Kidney (tissue), 14 donors: Measurements from ENCODE around the gene CUX1. TPM values are rescaled to one million over a fixed set of nuclear protein-coding genes. Genes with fewer than 3 reads are reported as not detected.

Experiments
- DNase-seq, 5 donors: peaks; one replicate each; pipeline ENCODE4 v3.0.0-alpha.2; 2013 to 2020
- FAIRE-seq: peaks from 2 replicates; lab custom pipeline; 2012; peaks lifted over from hg19 to GRCh38; lab: Jason Lieb, UNC
- H3K27ac ChIP-seq, 2 donors: one replicate each; pipeline ENCODE4 v1.7.0; 2013; ENCODE audit warnings: low read depth in 2 of 2, low read length in 2 of 2, inconsistent platforms in 1 of 2
- H3K27me3 ChIP-seq: one replicate; pipeline ENCODE4 v1.7.1; 2013; ENCODE audit warnings: low read length, inconsistent platforms; ENCODE audit not compliant: control insufficient read depth, insufficient read depth
- H3K36me3 ChIP-seq, 3 donors: one replicate each; pipeline versions ENCODE4 v1.7.0 to v1.7.1; 2013; ENCODE audit warnings: low read length in 3 of 3, control low read depth in 1 of 3, inconsistent platforms in 1 of 3; ENCODE audit not compliant: insufficient read depth in 3 of 3, control insufficient read depth in 2 of 3
- H3K4me1 ChIP-seq, 3 donors: one replicate each; pipeline versions ENCODE4 v1.7.0 to v1.7.1; 2013; ENCODE audit warnings: low read length in 3 of 3, inconsistent platforms in 1 of 3, low read depth in 1 of 3; ENCODE audit not compliant: control insufficient read depth in 2 of 3, insufficient read depth in 2 of 3
- H3K4me3 ChIP-seq, 3 donors: one replicate each; pipeline versions ENCODE4 v1.7.0 to v1.8.1; 2013; ENCODE audit warnings: low read length in 3 of 3, control low read depth in 1 of 3, inconsistent platforms in 1 of 3
- H3K9ac ChIP-seq, 3 donors: one replicate each; pipeline versions ENCODE4 v1.7.0 to v1.7.1; 2013; ENCODE audit warnings: low read length in 3 of 3, control low read depth in 1 of 3, inconsistent platforms in 1 of 3
- H3K9me3 ChIP-seq, 3 donors: one replicate each; pipeline versions ENCODE4 v1.7.0 to v1.7.1; 2013; ENCODE audit warnings: low read length in 3 of 3, control low read depth in 1 of 3, inconsistent platforms in 1 of 3; ENCODE audit not compliant: control insufficient read depth in 2 of 3, insufficient read depth in 1 of 3
- intact Hi-C: fragments of 100-400 bp; cut with DNase I; formaldehyde crosslinking; loops from one replicate; pipeline ENCODE4 v1.11.1; 2022
- polyA plus RNA-seq: library from polyadenylated mRNA; stranded (reverse); fragments of 350-450 nt; fragmentation: Illumina TruSeq; extraction: RNeasy Lipid Tissue Mini Kit (QIAGEN cat#74804); gene quantifications from one replicate; pipeline ENCODE4 v1.2.3, GENCODE V29; 2014; ENCODE audit warnings: low read depth, low replicate concordance; ENCODE audit not compliant: insufficient read depth
- total RNA-seq: library from RNA; stranded (reverse); fragmentation: NEBNext Ultra II Directional; extraction: Animal tissue kit (Norgen Biotek cat#: 25700); gene quantifications from one replicate; pipeline ENCODE4 v1.2.1, GENCODE V29; 2021
- TF ChIP-seq, protein P1 (sequence below): IDR thresholded peaks from 3 replicates; pipeline ENCODE4 v1.5.1; 2012; ENCODE audit warnings: mild to moderate bottlenecking, moderate library complexity, borderline replicate concordance; ENCODE audit not compliant: insufficient read depth; ENCODE audit errors: extremely low read depth
- donor health status: control.
- donor health status: control.
- donor health status: control.
- donor health status: control.
- donor health status: control.
- donor health status: DM: yes; HTN: yes; CAD: no.
- donor health status: Normal renal cell carcinoma (clear cell type).

CUX1 gene
- total and polyA plus RNA-seq, 2 donors from 2014 or later, result 71.4 to 126 TPM

GRCh38 chr7:102096706-102097427 lies 279.4 kb downstream of the CUX1 start:
- TF ChIP-seq, protein P1, sequence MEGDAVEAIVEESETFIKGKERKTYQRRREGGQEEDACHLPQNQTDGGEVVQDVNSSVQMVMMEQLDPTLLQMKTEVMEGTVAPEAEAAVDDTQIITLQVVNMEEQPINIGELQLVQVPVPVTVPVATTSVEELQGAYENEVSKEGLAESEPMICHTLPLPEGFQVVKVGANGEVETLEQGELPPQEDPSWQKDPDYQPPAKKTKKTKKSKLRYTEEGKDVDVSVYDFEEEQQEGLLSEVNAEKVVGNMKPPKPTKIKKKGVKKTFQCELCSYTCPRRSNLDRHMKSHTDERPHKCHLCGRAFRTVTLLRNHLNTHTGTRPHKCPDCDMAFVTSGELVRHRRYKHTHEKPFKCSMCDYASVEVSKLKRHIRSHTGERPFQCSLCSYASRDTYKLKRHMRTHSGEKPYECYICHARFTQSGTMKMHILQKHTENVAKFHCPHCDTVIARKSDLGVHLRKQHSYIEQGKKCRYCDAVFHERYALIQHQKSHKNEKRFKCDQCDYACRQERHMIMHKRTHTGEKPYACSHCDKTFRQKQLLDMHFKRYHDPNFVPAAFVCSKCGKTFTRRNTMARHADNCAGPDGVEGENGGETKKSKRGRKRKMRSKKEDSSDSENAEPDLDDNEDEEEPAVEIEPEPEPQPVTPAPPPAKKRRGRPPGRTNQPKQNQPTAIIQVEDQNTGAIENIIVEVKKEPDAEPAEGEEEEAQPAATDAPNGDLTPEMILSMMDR, result no peak
- intact Hi-C loops, result no loop called here

GRCh38 chr7:102097601-102098161 lies 280.3 kb downstream of the CUX1 start:
- no peak for FAIRE-seq
- peaks cover 0 to 8% (median 3%) of the 10 kb centered on the region in 3 donors for H3K4me1 ChIP-seq
- H3K27me3 ChIP-seq, result no peaks in the 10 kb centered on the region

More at GRCh38 chr7:102096706-102097427, 279.4 kb downstream of the CUX1 start:
- Histone ChIP-seq H3K9ac (no peak overlapping the region), H3K4me3 (no peak overlapping the region), H3K4me1 (peaks cover 0 to 8% (median 3%) of the 10 kb centered on the region in 3 donors), H3K27ac (no peak overlapping the region), H3K9me3 (no peaks in the 10 kb centered on the region), H3K36me3 (peaks cover 0 to 7% (median 1%) of the 10 kb centered on the region in 3 donors), H3K27me3 (no peaks in the 10 kb centered on the region)
- no peak for FAIRE-seq
- peak in 2 of 5 donors; percentile 11 to 12 for DNase-seq

GRCh38 chr7:102098986-102099385 lies 281.6 kb downstream of the CUX1 start:
- H3K27ac ChIP-seq, result no peak overlapping the region
- H3K36me3 ChIP-seq, result peaks cover 0 to 7% (median 4%) of the 10 kb centered on the region in 3 donors
- no peaks in the 10 kb centered on the region for H3K27me3 ChIP-seq
- no peak overlapping the region for H3K4me3 ChIP-seq
- DNase-seq (no peak), FAIRE-seq (no peak)
- no peak overlapping the region for H3K9ac ChIP-seq
- TF ChIP-seq, protein P1, result no peak
- H3K4me1 ChIP-seq, result peaks cover 0 to 8% (median 3%) of the 10 kb centered on the region in 3 donors
- no peaks in the 10 kb centered on the region for H3K9me3 ChIP-seq
- intact Hi-C loops, result no loop called here

More at GRCh38 chr7:102097601-102098161, 280.3 kb downstream of the CUX1 start:
- Histone ChIP-seq H3K4me3 (no peak overlapping the region), H3K36me3 (peaks cover 0 to 7% (median 3%) of the 10 kb centered on the region in 3 donors), H3K9ac (no peak overlapping the region), H3K27ac (no peak overlapping the region), H3K9me3 (no peaks in the 10 kb centered on the region)
- intact Hi-C loops, result no loop called here
- peak in 3 of 5 donors; percentile 25 to 49 (median 34) for DNase-seq
- TF ChIP-seq, protein P1, result no peak
